Measurements from ENCODE around the gene ADAM19. TPM values are rescaled to one million over a fixed set of nuclear protein-coding genes. Genes with fewer than 3 reads are reported as not detected.

ADAM19 gene
- polyA plus RNA-seq, 2 donors = 2.1 to 2.3 TPM

DNA sequence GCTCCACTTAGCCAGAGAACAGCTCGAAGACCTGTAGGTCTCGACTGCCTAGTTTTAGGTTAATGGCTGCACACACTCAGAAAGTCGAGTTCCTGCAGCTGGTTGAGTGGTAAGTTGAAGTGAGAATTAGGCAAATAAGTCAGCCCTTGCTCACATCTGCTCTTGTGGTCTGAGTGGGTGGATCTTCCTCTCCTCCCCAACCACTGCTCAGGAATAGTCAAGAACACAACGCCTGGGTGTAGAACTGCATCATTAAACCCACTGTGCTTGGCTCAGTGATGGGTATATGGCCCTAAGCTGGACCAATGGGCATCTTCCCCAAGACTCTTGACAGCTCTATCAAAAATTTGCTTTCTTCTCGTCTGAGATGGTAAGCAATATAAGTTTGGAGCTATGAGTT lies 20.9 kb upstream of the ADAM19 start:
- no peaks in the 10 kb centered on the region for H3K4me1 ChIP-seq (ENCODE audit: control insufficient read depth in 2 of 2, insufficient read depth in 2 of 2, low read length in 1 of 2)
- no peaks in the 10 kb centered on the region for H3K9me3 ChIP-seq (ENCODE audit: control insufficient read depth in 2 of 2, insufficient read depth in 1 of 2, low read depth in 1 of 2, low read length in 1 of 2)
- H3K36me3 ChIP-seq (ENCODE audit: control insufficient read depth in 2 of 2, insufficient read depth in 2 of 2, low read length in 1 of 2) = no peaks in the 10 kb centered on the region
- H3K27ac ChIP-seq (ENCODE audit: low read depth in 2 of 2, low read length in 1 of 2) = no peak overlapping the region
- no peak overlapping the region for H3K4me3 ChIP-seq (ENCODE audit: low read depth in 1 of 2, low read length in 2 of 2)
- H3K27me3 ChIP-seq (ENCODE audit: control insufficient read depth in 1 of 2, insufficient read depth in 2 of 2, low read length in 2 of 2) = no peaks in the 10 kb centered on the region
- 74 to 76% methylated on average over 5 of the region's 5 CpGs for WGBS, 2 donors

DNA sequence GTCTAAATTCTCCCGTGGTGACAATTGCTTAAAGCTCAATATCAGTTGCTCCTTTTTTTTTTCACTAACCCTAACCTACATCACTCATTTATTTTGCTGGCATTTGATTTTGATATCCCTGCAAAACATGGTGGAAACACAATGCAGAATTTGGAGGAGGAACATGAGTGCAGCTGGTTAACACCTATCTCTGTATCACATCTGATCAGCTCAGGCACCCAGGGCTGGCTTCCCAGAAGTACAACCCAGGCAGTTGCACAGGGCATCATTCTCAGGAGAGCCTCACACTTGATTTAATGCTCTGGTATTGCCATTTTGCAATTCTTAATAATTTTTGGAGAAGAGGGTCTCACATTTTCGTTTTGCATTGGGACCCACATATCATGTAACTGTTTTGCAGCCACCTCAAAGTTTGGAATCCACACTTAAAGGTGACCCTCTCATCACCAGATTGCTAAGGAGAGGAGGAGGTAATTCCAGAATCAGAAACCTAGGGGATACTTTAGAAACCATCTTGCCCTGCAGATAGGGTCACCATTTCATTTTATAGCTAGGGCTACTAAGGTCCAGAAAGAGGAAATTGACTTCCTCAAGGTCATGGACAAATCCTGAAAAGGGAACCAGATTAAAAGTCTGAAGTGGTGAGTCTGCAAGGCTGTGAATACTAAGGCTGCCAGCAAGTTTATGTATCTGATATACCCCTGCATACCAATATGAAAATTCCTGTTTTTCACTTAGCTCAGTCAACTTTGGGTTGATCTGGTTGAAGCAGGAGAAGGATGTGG lies 19.3 kb upstream of the ADAM19 start:
- Histone ChIP-seq H3K27ac (ENCODE audit: low read depth in 2 of 2, low read length in 1 of 2) (no peak overlapping the region), H3K27me3 (ENCODE audit: control insufficient read depth in 1 of 2, insufficient read depth in 2 of 2, low read length in 2 of 2) (no peaks in the 10 kb centered on the region), H3K36me3 (ENCODE audit: control insufficient read depth in 2 of 2, insufficient read depth in 2 of 2, low read length in 1 of 2) (no peaks in the 10 kb centered on the region), H3K9me3 (ENCODE audit: control insufficient read depth in 2 of 2, insufficient read depth in 1 of 2, low read depth in 1 of 2, low read length in 1 of 2) (no peaks in the 10 kb centered on the region), H3K4me1 (ENCODE audit: control insufficient read depth in 2 of 2, insufficient read depth in 2 of 2, low read length in 1 of 2) (no peaks in the 10 kb centered on the region), H3K4me3 (ENCODE audit: low read depth in 1 of 2, low read length in 2 of 2) (no peak overlapping the region)
- 52 to 66% methylated on average over 2 of the region's 2 CpGs for WGBS, 2 donors

DNA sequence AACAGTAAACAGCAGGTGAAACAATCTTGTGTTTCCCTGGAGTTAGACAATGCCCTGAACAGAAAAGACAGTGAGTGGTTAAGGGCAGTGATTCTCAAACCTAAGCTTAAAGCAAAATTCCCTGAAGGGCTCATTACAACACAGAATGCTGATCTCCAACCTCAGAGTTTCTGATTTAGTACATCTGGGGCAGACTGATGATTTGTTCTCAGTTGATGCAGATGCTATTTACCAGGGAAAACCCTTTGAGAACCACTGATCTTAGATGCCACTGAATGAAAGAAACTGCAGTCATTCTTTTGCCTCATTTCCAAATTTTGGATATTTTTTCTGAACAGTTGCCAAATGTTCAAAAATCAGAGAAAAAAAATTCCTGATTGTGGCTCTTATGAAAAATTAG lies 18.7 kb upstream of the ADAM19 start:
- Histone ChIP-seq H3K4me3 (ENCODE audit: low read depth in 1 of 2, low read length in 2 of 2) (no peak overlapping the region), H3K36me3 (ENCODE audit: control insufficient read depth in 2 of 2, insufficient read depth in 2 of 2, low read length in 1 of 2) (no peaks in the 10 kb centered on the region), H3K4me1 (ENCODE audit: control insufficient read depth in 2 of 2, insufficient read depth in 2 of 2, low read length in 1 of 2) (no peaks in the 10 kb centered on the region), H3K27me3 (ENCODE audit: control insufficient read depth in 1 of 2, insufficient read depth in 2 of 2, low read length in 2 of 2) (no peaks in the 10 kb centered on the region), H3K9me3 (ENCODE audit: control insufficient read depth in 2 of 2, insufficient read depth in 1 of 2, low read depth in 1 of 2, low read length in 1 of 2) (no peaks in the 10 kb centered on the region), H3K27ac (ENCODE audit: low read depth in 2 of 2, low read length in 1 of 2) (no peak overlapping the region)

DNA sequence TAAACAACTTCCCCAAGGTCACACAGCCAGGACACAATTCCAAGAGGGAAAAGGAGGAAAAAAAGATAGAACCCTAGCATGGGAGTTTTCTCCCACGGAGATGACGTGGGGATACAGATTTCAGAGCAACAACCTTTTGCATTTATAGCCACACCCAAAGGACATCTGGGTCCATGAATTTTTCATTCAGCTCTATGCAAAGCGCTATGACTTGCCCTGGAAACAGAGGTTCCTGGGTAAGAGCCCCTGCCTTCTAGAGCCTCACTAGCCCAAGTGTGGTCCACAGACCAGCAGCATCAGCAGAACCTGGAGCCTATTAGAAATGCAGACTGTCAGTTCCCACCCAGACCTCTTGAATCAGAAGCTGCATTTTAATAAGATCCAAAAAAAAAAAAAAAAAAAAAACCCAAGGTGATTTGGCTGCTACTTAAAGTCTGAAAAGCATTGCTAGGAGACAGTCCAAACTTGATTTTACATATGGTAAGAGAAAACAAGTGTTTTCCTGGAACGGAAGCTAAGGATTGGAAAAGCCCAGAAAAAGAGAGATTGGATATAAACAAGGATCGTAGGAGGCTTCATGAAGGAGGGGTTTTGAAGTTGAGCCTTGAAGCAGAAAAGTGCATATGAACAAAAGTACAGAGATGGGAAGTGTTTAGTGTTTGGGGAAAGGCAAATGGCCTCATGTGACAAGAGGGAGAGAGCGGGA lies 17.6 kb upstream of the ADAM19 start:
- Histone ChIP-seq H3K36me3 (ENCODE audit: control insufficient read depth in 2 of 2, insufficient read depth in 2 of 2, low read length in 1 of 2) (no peaks in the 10 kb centered on the region), H3K27ac (ENCODE audit: low read depth in 2 of 2, low read length in 1 of 2) (no peak overlapping the region), H3K27me3 (ENCODE audit: control insufficient read depth in 1 of 2, insufficient read depth in 2 of 2, low read length in 2 of 2) (no peaks in the 10 kb centered on the region), H3K9me3 (ENCODE audit: control insufficient read depth in 2 of 2, insufficient read depth in 1 of 2, low read depth in 1 of 2, low read length in 1 of 2) (no peaks in the 10 kb centered on the region), H3K4me3 (ENCODE audit: low read depth in 1 of 2, low read length in 2 of 2) (no peak overlapping the region), H3K4me1 (ENCODE audit: control insufficient read depth in 2 of 2, insufficient read depth in 2 of 2, low read length in 1 of 2) (no peaks in the 10 kb centered on the region)
- 80 to 82% methylated on average over 6 of the region's 6 CpGs for WGBS, 2 donors

DNA sequence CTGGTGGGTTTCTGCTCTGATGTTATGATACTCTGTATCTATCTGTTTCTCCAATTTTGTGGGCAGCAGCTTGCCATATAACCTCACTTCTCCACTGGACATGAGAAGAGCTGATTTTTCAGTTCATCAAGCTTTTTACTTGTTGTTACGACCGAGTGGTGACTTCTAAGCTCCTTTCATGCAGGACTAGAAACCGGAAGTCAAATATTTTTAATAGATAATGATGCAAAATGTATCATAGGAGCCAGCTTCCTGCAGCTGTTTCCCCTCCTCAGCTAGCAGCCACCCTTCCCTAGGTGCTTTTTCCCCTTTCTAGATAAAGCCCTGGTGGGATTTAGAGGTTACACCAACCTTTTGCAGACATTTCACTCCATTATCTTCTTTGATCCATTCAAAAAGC lies 17.0 kb upstream of the ADAM19 start:
- no peak overlapping the region for H3K27ac ChIP-seq (ENCODE audit: low read depth in 2 of 2, low read length in 1 of 2)
- no peaks in the 10 kb centered on the region for H3K36me3 ChIP-seq (ENCODE audit: control insufficient read depth in 2 of 2, insufficient read depth in 2 of 2, low read length in 1 of 2)
- no peaks in the 10 kb centered on the region for H3K4me1 ChIP-seq (ENCODE audit: control insufficient read depth in 2 of 2, insufficient read depth in 2 of 2, low read length in 1 of 2)
- WGBS, 2 donors = 47 to 49% methylated on average over 3 of the region's 3 CpGs
- no peaks in the 10 kb centered on the region for H3K27me3 ChIP-seq (ENCODE audit: control insufficient read depth in 1 of 2, insufficient read depth in 2 of 2, low read length in 2 of 2)
- no peaks in the 10 kb centered on the region for H3K9me3 ChIP-seq (ENCODE audit: control insufficient read depth in 2 of 2, insufficient read depth in 1 of 2, low read depth in 1 of 2, low read length in 1 of 2)
- H3K4me3 ChIP-seq (ENCODE audit: low read depth in 1 of 2, low read length in 2 of 2) = no peak overlapping the region

DNA sequence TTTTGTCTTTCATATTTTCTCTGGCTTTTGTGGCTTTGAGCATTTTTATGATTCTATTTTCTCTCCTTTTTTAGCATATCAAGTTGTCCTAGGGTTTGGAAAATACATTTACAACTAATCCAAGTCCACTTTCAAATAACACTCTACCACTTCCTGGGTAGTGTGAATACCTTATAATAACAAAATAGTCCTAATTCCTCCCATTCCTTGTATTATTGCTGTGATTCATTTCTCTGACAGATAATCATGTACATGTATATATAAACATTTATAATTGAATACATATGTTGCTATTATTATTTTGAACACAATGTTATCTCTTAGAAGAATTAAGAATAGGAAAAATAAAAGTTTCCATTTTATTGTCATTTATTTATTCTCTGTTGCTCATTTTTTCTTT lies 14.9 kb upstream of the ADAM19 start:
- Histone ChIP-seq H3K27me3 (ENCODE audit: control insufficient read depth in 1 of 2, insufficient read depth in 2 of 2, low read length in 2 of 2) (no peaks in the 10 kb centered on the region), H3K27ac (ENCODE audit: low read depth in 2 of 2, low read length in 1 of 2) (no peak overlapping the region), H3K9me3 (ENCODE audit: control insufficient read depth in 2 of 2, insufficient read depth in 1 of 2, low read depth in 1 of 2, low read length in 1 of 2) (no peaks in the 10 kb centered on the region), H3K4me1 (ENCODE audit: control insufficient read depth in 2 of 2, insufficient read depth in 2 of 2, low read length in 1 of 2) (no peaks in the 10 kb centered on the region), H3K4me3 (ENCODE audit: low read depth in 1 of 2, low read length in 2 of 2) (no peak overlapping the region), H3K36me3 (ENCODE audit: control insufficient read depth in 2 of 2, insufficient read depth in 2 of 2, low read length in 1 of 2) (no peaks in the 10 kb centered on the region)

DNA sequence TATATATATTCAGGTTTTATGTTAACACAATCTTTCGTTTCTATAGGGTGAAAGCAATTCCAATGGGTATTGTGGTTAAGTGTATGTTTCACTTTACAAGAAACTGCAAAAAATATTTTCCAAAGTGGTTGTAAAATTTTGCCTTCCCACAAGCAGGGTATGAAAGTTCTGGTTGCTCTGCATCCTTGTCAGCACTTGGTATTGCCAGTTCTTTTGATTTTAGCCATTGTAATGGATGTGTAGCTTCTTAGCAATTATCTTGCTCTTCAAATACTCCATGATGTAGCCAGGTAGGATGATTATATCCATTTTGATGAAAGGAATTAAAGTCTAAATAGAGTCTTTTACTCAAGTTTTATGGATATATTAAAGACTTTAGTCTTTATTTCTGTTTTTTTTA lies 9.1 kb upstream of the ADAM19 start:
- no peak overlapping the region for H3K27ac ChIP-seq (ENCODE audit: low read depth in 2 of 2, low read length in 1 of 2)
- WGBS, 2 donors = 72 to 85% methylated on average over 1 of the region's 1 CpG
- no peaks in the 10 kb centered on the region for H3K27me3 ChIP-seq (ENCODE audit: control insufficient read depth in 1 of 2, insufficient read depth in 2 of 2, low read length in 2 of 2)
- no peaks in the 10 kb centered on the region for H3K4me1 ChIP-seq (ENCODE audit: control insufficient read depth in 2 of 2, insufficient read depth in 2 of 2, low read length in 1 of 2)
- H3K36me3 ChIP-seq (ENCODE audit: control insufficient read depth in 2 of 2, insufficient read depth in 2 of 2, low read length in 1 of 2) = no peaks in the 10 kb centered on the region
- no peaks in the 10 kb centered on the region for H3K9me3 ChIP-seq (ENCODE audit: control insufficient read depth in 2 of 2, insufficient read depth in 1 of 2, low read depth in 1 of 2, low read length in 1 of 2)
- H3K4me3 ChIP-seq (ENCODE audit: low read depth in 1 of 2, low read length in 2 of 2) = no peak overlapping the region

DNA sequence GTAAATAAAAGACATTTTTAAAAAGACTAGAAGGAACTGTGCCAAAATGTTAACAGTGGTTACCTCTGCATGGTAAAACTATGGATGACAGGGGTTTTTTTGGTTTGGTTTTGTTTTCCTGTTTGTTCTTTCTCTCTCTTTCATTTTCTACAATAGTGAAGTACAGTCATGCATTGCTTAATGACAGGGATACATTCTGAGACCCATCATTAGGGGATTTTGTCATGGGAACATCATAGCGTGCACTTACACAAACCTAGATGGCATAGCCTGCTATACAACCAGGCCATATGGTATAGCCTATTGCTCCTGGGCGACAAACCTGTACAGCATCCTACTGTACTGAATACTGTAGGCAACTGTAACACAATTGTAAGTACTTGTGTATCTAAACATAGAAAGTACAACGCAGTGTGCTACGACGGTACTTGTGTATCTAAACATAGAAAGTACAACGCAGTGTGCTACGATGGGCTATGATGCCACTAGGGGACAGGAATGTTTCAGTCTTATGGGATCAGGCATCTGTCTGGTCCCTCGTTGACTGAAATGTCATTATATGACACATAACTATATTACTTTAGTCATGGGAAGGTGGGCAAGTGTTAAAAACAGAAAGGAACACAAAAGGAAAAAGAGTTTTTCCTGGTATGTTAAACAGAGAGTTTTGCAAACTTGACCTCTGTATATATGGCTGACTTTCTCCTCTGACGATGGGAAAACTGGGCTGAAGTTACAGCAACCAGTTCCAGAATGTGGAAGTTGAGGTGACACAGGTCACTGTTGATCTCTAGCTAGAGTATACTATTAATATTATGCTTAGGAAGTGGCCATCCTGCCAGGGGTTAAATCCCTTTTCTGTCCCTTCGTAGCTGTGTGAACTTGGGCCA lies 7.4 kb upstream of the ADAM19 start:
- Histone ChIP-seq H3K36me3 (ENCODE audit: control insufficient read depth in 2 of 2, insufficient read depth in 2 of 2, low read length in 1 of 2) (no peaks in the 10 kb centered on the region), H3K4me3 (ENCODE audit: low read depth in 1 of 2, low read length in 2 of 2) (no peak overlapping the region), H3K4me1 (ENCODE audit: control insufficient read depth in 2 of 2, insufficient read depth in 2 of 2, low read length in 1 of 2) (peaks cover 0 to 2% of the 10 kb centered on the region in 2 donors), H3K9me3 (ENCODE audit: control insufficient read depth in 2 of 2, insufficient read depth in 1 of 2, low read depth in 1 of 2, low read length in 1 of 2) (no peaks in the 10 kb centered on the region), H3K27me3 (ENCODE audit: control insufficient read depth in 1 of 2, insufficient read depth in 2 of 2, low read length in 2 of 2) (no peaks in the 10 kb centered on the region), H3K27ac (ENCODE audit: low read depth in 2 of 2, low read length in 1 of 2) (no peak overlapping the region)
- 68 to 77% methylated on average over 10 of the region's 10 CpGs for WGBS, 2 donors

DNA sequence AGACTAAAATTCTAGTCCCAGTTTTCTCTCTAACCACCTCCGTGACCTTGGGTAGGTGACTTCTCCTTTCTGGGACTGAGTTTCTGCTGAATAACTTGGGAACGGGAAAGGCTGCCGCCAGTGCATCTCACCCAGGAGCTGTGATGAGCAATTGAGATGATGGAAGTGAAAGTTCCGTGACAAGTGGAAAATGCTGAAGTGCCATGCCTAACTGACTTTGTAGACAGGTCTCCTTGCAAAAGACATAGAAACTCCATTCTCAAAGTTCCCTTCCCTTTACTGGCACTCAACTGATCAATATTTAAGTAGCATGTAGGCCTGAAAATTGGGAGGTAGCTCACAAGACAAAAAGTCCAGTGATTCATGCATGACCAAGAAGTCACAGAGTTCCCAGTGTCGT lies 6.3 kb upstream of the ADAM19 start:
- H3K4me1 ChIP-seq (ENCODE audit: control insufficient read depth in 2 of 2, insufficient read depth in 2 of 2, low read length in 1 of 2) = peaks cover 0 to 2% of the 10 kb centered on the region in 2 donors
- H3K36me3 ChIP-seq (ENCODE audit: control insufficient read depth in 2 of 2, insufficient read depth in 2 of 2, low read length in 1 of 2) = no peaks in the 10 kb centered on the region
- no peak overlapping the region for H3K4me3 ChIP-seq (ENCODE audit: low read depth in 1 of 2, low read length in 2 of 2)
- no peak overlapping the region for H3K27ac ChIP-seq (ENCODE audit: low read depth in 2 of 2, low read length in 1 of 2)
- 89 to 92% methylated on average over 5 of the region's 5 CpGs for WGBS, 2 donors
- H3K27me3 ChIP-seq (ENCODE audit: control insufficient read depth in 1 of 2, insufficient read depth in 2 of 2, low read length in 2 of 2) = no peaks in the 10 kb centered on the region
- no peaks in the 10 kb centered on the region for H3K9me3 ChIP-seq (ENCODE audit: control insufficient read depth in 2 of 2, insufficient read depth in 1 of 2, low read depth in 1 of 2, low read length in 1 of 2)

Data from esophagus (tissue), 2 donors.